Gastrocnemius medialis (tissue), 4 donors: ENCODE measurements around the gene BLACAT1. TPM values are rescaled to one million over a fixed set of nuclear protein-coding genes. Genes with fewer than 3 reads are reported as not detected.

Experiments used
- ATAC-seq, 2 donors: fragments of 150-250 bp; one replicate each; pipeline ENCODE4 v1.9.1; 2016
- DNase-seq, 2 donors: peaks; one replicate each; pipeline ENCODE4 v3.0.0-alpha.2; 2019
- H3K27ac ChIP-seq, 4 donors: fragments of 200-600 bp; sonication (generic); 1 replicate in 1 of 4; 2 replicates in 3 of 4; pipeline ENCODE4 v1.5.1; 2016 to 2018; ENCODE audit warnings: mild to moderate bottlenecking in 2 of 4, moderate library complexity in 1 of 4
- H3K27me3 ChIP-seq, 3 donors: fragments of 200-600 bp; sonication (generic) in 2 of 3; 1 replicate in 1 of 3; 2 replicates in 2 of 3; pipeline versions ENCODE4 v1.5.1 to v1.6.0; 2016 to 2019; ENCODE audit warnings: mild to moderate bottlenecking in 1 of 3, moderate library complexity in 1 of 3
- H3K36me3 ChIP-seq, 2 donors: fragments of 200-600 bp; sonication (generic) in 1 of 2; one replicate each; pipeline ENCODE4 v1.5.1; 2017 to 2018
- H3K4me1 ChIP-seq, 2 donors: fragments of 200-600 bp; sonication (generic) in 1 of 2; one replicate each; pipeline ENCODE4 v1.5.1; 2016 to 2017; ENCODE audit warnings: mild to moderate bottlenecking in 2 of 2
- H3K4me3 ChIP-seq, 4 donors: fragments of 200-600 bp; sonication (generic) in 3 of 4; 1 replicate in 1 of 4; 2 replicates in 3 of 4; pipeline ENCODE4 v1.5.1; 2016 to 2019; ENCODE audit warnings: mild to moderate bottlenecking in 2 of 4
- H3K9me3 ChIP-seq, 3 donors: fragments of 200-600 bp; sonication (generic) in 2 of 3; 1 replicate in 1 of 3; 2 replicates in 2 of 3; pipeline ENCODE4 v1.5.1; 2016 to 2019
- CTCF ChIP-seq, 5 experiments: fragments of 450-650 bp in 3 of 5; fragments of 200-600 bp in 2 of 5; sonication (generic) in 2 of 5; IDR thresholded peaks in 4 of 5; conservative IDR thresholded peaks in 1 of 5; 1 replicate in 4 of 5; 2 replicates in 1 of 5; pipeline ENCODE4 v1.5.1; 2016 to 2019; ENCODE audit warnings: antibody characterized with exemption in 5 of 5, mild to moderate bottlenecking in 3 of 5, moderate library complexity in 3 of 5
- POLR2A ChIP-seq, 2 donors: fragments of 450-650 bp; IDR thresholded peaks; one replicate each; pipeline ENCODE4 v1.6.1; 2017; ENCODE audit warnings: antibody characterized with exemption in 2 of 2, mild to moderate bottlenecking in 2 of 2, moderate library complexity in 2 of 2
- in situ Hi-C, 4 donors: fragments of 200-750 bp; cut with MboI; loops; one replicate each; pipeline versions ENCODE4 v1.15.0 to v1.8.0; 2017; ENCODE audit warnings: low sequenced_read_pairs in 4 of 4
- intact Hi-C: fragments of 100-400 bp; cut with DNase I; formaldehyde crosslinking; loops from one replicate; pipeline ENCODE4 v1.15.1; 2023; ENCODE audit warnings: low total_unique reads
- total RNA-seq, 4 donors: library from RNA; depleted of rRNA; stranded (reverse); fragments of >200 nt; gene quantifications; one replicate each; pipeline versions ENCODE4 v1.1.0 to v1.2.3, GENCODE V29; 2016

BLACAT1 gene
- total RNA-seq, 4 donors from 2014 or later = not detected

GRCh38 chr1:205444300-205444930 lies 11.4 kb downstream of the BLACAT1 start:
- H3K27me3 ChIP-seq = no peaks in the 10 kb centered on the region
- intact Hi-C loops (no loop called here), in situ Hi-C loops (no loop called here)
- ATAC-seq (no peak), DNase-seq (no peak)
- H3K4me1 ChIP-seq = peaks cover 40 to 48% of the 10 kb centered on the region in 2 donors
- no peaks in the 10 kb centered on the region for H3K36me3 ChIP-seq
- peak overlapping the region in 2 of 4 donors; percentile 18 to 37 for H3K4me3 ChIP-seq
- H3K9me3 ChIP-seq = no peaks in the 10 kb centered on the region
- TF ChIP-seq POLR2A (IDR thresholded peaks at IDR 0.05) (no peak), CTCF (IDR thresholded peaks at IDR 0.05 in 4 of 5, conservative IDR thresholded peaks at IDR 0.05 in 1 of 5) (no peak)
- peak overlapping the region in 1 of 4 donors; percentile 18 for H3K27ac ChIP-seq

- H3K36me3 ChIP-seq = no peaks in the 10 kb centered on the region
- no peak overlapping the region for H3K27ac ChIP-seq
- H3K4me1 ChIP-seq = peaks cover 47 to 55% of the 10 kb centered on the region in 2 donors
- TF ChIP-seq CTCF (IDR thresholded peaks at IDR 0.05 in 4 of 5, conservative IDR thresholded peaks at IDR 0.05 in 1 of 5) (no peak), POLR2A (IDR thresholded peaks at IDR 0.05) (no peak)
- H3K27me3 ChIP-seq = no peaks in the 10 kb centered on the region
- no peaks in the 10 kb centered on the region for H3K9me3 ChIP-seq
- ATAC-seq (no peak), DNase-seq (no peak)
- H3K4me3 ChIP-seq = no peak overlapping the region
- intact Hi-C loops = no loop called here
- in situ Hi-C loops = no loop called here
Observed at GRCh38 chr1:205443585-205444299, 12.1 kb downstream of the BLACAT1 start.

GRCh38 chr1:205442051-205442725 lies 13.7 kb downstream of the BLACAT1 start:
- peaks cover 62 to 70% of the 10 kb centered on the region in 2 donors for H3K4me1 ChIP-seq
- in situ Hi-C loops = no loop called here
- DNase-seq = no peak

GRCh38 chr1:205441716-205442050 lies 14.2 kb downstream of the BLACAT1 start:
- Histone ChIP-seq H3K27me3 (no peaks in the 10 kb centered on the region), H3K27ac (peak overlapping the region in 2 of 4 donors; percentile 12 to 44), H3K4me1 (peaks cover 62 to 69% of the 10 kb centered on the region in 2 donors), H3K36me3 (no peaks in the 10 kb centered on the region), H3K4me3 (no peak overlapping the region), H3K9me3 (no peaks in the 10 kb centered on the region)
- in situ Hi-C loops (no loop called here), intact Hi-C loops (no loop called here)
- DNase-seq (peak in 1 of 2 donors; percentile 38), ATAC-seq (peak in 1 of 2 donors; percentile 32)
- TF ChIP-seq POLR2A (IDR thresholded peaks at IDR 0.05) (no peak), CTCF (IDR thresholded peaks at IDR 0.05 in 4 of 5, conservative IDR thresholded peaks at IDR 0.05 in 1 of 5) (no peak)

More at GRCh38 chr1:205442051-205442725, 13.7 kb downstream of the BLACAT1 start:
- H3K36me3 ChIP-seq = no peaks in the 10 kb centered on the region
- H3K27ac ChIP-seq = peak overlapping the region in 2 of 4 donors; percentile 12 to 44
- no peak overlapping the region for H3K4me3 ChIP-seq
- H3K27me3 ChIP-seq = no peaks in the 10 kb centered on the region
- no peak for ATAC-seq
- no peaks in the 10 kb centered on the region for H3K9me3 ChIP-seq
- intact Hi-C loops = no loop called here
- TF ChIP-seq POLR2A (IDR thresholded peaks at IDR 0.05) (no peak), CTCF (IDR thresholded peaks at IDR 0.05 in 4 of 5, conservative IDR thresholded peaks at IDR 0.05 in 1 of 5) (no peak)
